Right cardiac atrium (tissue), 5 donors: ENCODE results near the gene EIF4H. TPM values are rescaled to one million over a fixed set of nuclear protein-coding genes. Genes with fewer than 3 reads are reported as not detected.
"Not testable (repeated sequence)": the region's sequence is repeated elsewhere in the genome, so short reads cannot be mapped to it uniquely, and the experiment has no call there.

Experiments
- ATAC-seq, 2 donors: fragments of 200-7000 bp; cut with Tn5 transposase; one replicate each; pipeline versions ENCODE4 v1.8.0 to v1.9.1; 2020; ENCODE audit warnings: moderate library complexity in 2 of 2, mild to moderate bottlenecking in 1 of 2
- DNase-seq, 3 donors: peaks; one replicate each; pipeline ENCODE4 v3.0.0-alpha.2; 2020
- H3K27ac ChIP-seq: one replicate; pipeline ENCODE4 v1.5.1; 2013; ENCODE audit warnings: mild to moderate bottlenecking, low read length, control low read depth, moderate library complexity
- H3K27me3 ChIP-seq: one replicate; pipeline ENCODE4 v1.6.1; 2013; ENCODE audit not compliant: control insufficient read depth, insufficient read depth
- H3K4me1 ChIP-seq: one replicate; pipeline ENCODE4 v1.6.1; 2013; ENCODE audit warnings: low read length; ENCODE audit not compliant: control insufficient read depth, insufficient read depth
- H3K4me3 ChIP-seq: one replicate; pipeline ENCODE4 v1.5.1; 2013; ENCODE audit warnings: low read length, control low read depth
- H3K9me3 ChIP-seq: one replicate; pipeline ENCODE4 v1.6.1; 2013; ENCODE audit warnings: low read length; ENCODE audit not compliant: control insufficient read depth
- WGBS: extraction: QIAGEN DNeasy Blood & Tissue Kit; methylation state at CpG from one replicate; pipeline ENCODE4 v1.1.7; 2013; 5-methylcytosine and 5-hydroxymethylcytosine counted together
- intact Hi-C, 4 donors: fragments of 100-400 bp; cut with DNase I; formaldehyde crosslinking; loops; one replicate each; pipeline versions ENCODE4 v1.11.0 to v1.14.0; 2022 to 2023
- polyA plus RNA-seq: library from polyadenylated mRNA; stranded (reverse); fragments of 200-250 nt; gene quantifications from one replicate; pipeline ENCODE4 v1.2.3, GENCODE V29; 2013
- total RNA-seq, 4 donors: library from RNA; stranded (reverse); fragmentation: NEBNext Ultra II Directional; extraction: Animal tissue kit (Norgen Biotek cat#: 25700); gene quantifications; one replicate each; pipeline ENCODE4 v1.2.1, GENCODE V29; 2021
- donor health status: healthy with polysubstance abuse.
- donor health status: DM: no; HTN: yes; CAD: no.
- donor health status: DM: no; HTN: no; CAD: no.
- donor health status: DM: no; HTN: yes; CAD: no; lungs with severe emphysema.
- donor health status: DM: yes; HTN: yes; CAD: no.

The EIF4H gene
- total and polyA plus RNA-seq, 5 donors = 139 to 223 (median 202) TPM

GRCh38 chr7:74148491-74148890 lies 25.7 kb upstream of the EIF4H start:
- Histone ChIP-seq H3K27ac (no peak overlapping the region), H3K9me3 (no peaks in the 10 kb centered on the region), H3K4me3 (no peak overlapping the region), H3K4me1 (no peaks in the 10 kb centered on the region), H3K27me3 (no peaks in the 10 kb centered on the region)
- ATAC-seq = no peak
- no peak for DNase-seq
- 99% methylated on average over 1 of the region's 1 CpG for WGBS
- intact Hi-C loops = no loop called here

GRCh38 chr7:74149071-74149470 lies 25.1 kb upstream of the EIF4H start:
- whole genome bisulfite sequencing = 99% methylated on average over 5 of the region's 5 CpGs
- ATAC-seq (no peak), DNase-seq (no peak)
- Histone ChIP-seq H3K4me1 (no peaks in the 10 kb centered on the region), H3K4me3 (no peak overlapping the region), H3K27me3 (no peaks in the 10 kb centered on the region), H3K27ac (no peak overlapping the region), H3K9me3 (no peaks in the 10 kb centered on the region)
- intact Hi-C loops = no loop called here

DNA sequence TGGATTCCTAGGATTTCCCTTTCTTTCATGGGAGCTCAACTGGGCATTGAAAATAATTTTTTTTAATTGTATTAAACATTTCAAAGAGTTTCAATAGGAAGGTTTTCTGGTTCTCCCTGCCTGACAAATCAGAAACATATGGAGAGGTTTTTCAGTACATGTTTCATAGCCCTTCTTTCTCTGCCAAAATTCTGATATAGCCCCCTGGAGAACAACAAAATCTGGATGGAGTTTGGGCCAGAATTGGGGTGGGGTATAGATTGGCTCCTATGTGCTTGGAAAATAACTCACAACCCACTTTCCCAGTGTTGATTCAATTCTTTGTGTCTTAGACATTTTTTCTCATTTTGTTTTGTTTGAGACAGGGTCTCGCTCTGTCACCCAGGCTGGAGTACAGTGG lies 24.6 kb upstream of the EIF4H start:
- Histone ChIP-seq H3K27ac (no peak overlapping the region), H3K4me3 (no peak overlapping the region), H3K4me1 (no peaks in the 10 kb centered on the region), H3K9me3 (no peaks in the 10 kb centered on the region), H3K27me3 (no peaks in the 10 kb centered on the region)
- WGBS = 95% methylated on average over 1 of the region's 1 CpG
- ATAC-seq (no peak), DNase-seq (no peak)
- intact Hi-C loops = no loop called here

GRCh38 chr7:74153736-74154135 lies 20.4 kb upstream of the EIF4H start:
- peak in 1 of 3 donors; percentile 17 for DNase-seq
- intact Hi-C loops = no loop called here
- H3K27me3 ChIP-seq = no peaks in the 10 kb centered on the region
- no peak for ATAC-seq
- no peaks in the 10 kb centered on the region for H3K4me1 ChIP-seq
- no peak overlapping the region for H3K27ac ChIP-seq
- no peaks in the 10 kb centered on the region for H3K9me3 ChIP-seq
- no peak overlapping the region for H3K4me3 ChIP-seq
- WGBS = 70% methylated on average over 9 of the region's 9 CpGs

DNA sequence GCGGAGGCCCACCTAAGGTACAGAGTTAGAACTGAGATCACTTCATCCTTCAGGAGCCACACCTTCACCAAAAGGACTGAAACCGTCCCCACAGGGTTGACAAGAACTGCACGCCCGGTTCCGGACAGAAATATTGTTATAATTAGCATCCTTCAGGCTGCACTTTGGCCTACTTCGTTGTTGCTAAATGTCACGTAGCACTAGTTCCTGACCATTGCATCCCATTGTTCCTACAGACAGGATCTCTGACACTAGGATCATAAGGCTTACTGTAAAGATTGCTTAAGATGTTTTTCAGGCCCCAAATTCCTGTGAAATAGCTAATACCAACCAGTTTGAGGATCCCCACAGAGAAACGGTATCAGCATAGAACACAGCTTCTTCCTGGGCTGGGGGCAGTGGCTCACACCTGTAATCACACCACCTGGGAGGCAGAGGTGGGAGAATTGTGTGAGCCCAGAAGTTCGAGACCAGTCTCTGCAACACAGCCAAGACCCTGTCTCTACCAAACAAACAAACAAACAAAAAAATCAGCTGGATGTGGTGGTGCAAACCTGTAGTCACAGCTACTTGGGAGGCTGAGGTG lies 18.3 kb upstream of the EIF4H start:
- no peak overlapping the region for H3K4me3 ChIP-seq
- WGBS = 77% methylated on average over 9 of the region's 9 CpGs
- no peak overlapping the region for H3K27ac ChIP-seq
- no peaks in the 10 kb centered on the region for H3K4me1 ChIP-seq
- no peaks in the 10 kb centered on the region for H3K9me3 ChIP-seq
- DNase-seq = no peak
- no peaks in the 10 kb centered on the region for H3K27me3 ChIP-seq
- intact Hi-C loops = no loop called here
- ATAC-seq = no peak

DNA sequence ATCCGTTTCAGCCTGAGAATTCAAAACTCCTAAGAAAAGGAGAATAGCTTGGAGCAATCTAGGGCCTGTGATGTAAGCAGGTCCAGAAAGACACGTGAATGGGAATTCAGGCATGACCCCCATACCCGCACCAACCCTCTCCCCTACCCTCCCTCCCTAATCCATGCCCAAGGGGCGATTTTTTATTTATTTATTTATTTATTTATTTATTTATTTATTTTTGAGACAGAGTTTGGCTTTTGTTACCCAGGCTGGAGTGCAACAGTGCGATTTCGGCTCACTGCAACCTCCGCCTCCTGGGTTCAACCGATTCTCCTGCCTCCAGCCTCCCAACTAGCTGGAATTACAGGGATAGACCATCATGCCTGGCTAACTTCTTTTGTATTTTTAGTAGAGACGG lies 16.6 kb upstream of the EIF4H start:
- no peak for ATAC-seq

GRCh38 chr7:74164985-74165456 lies 9.1 kb upstream of the EIF4H start:
- ATAC-seq (no peak), DNase-seq (no peak)
- no peak overlapping the region for H3K4me3 ChIP-seq
- H3K9me3 ChIP-seq = no peaks in the 10 kb centered on the region
- H3K4me1 ChIP-seq = no peaks in the 10 kb centered on the region
- H3K27ac ChIP-seq = no peak overlapping the region
- intact Hi-C loops = no loop called here
- WGBS = 42% methylated on average over 7 of the region's 7 CpGs
- no peaks in the 10 kb centered on the region for H3K27me3 ChIP-seq

More for the DNA sequence above, 16.6 kb upstream of the EIF4H start:
- Histone ChIP-seq H3K9me3 (no peaks in the 10 kb centered on the region), H3K4me1 (no peaks in the 10 kb centered on the region), H3K27ac (no peak overlapping the region), H3K27me3 (no peaks in the 10 kb centered on the region), H3K4me3 (no peak overlapping the region)
- intact Hi-C loops = no loop called here
- 95% methylated on average over 9 of the region's 9 CpGs for WGBS
- DNase-seq = no peak

DNA sequence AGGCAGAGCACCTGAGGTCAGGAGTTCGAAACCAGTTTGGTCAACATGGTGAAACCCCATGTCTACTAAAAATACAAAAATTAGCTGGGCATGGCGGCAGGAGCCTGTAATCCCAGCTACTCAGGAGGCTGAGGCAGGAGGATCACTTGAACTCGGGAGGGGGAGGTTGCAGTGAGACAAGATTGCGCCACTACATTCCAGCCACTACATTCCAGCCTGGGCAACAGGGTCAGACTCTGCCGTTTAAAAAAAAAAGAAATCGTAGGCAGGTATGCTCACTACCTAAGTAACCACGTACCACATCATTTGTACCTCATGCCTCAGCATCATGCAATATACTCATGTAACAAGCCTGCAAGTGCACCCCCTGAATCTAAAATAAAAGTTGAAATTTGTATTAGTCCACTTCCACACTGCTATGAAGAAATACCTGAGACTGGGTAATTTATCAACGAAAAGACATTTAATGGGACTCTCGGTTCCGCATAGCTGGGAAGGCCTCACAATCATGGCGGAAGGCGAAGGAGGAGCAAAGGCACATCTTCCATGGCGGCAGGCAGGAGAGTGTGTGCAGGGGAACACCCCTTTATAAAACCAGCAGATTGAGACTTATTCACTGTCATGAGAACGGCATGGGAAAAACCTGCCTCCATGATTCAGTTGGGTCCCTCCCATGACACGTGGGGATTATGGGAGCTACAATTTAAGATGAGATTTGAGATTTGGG lies 8.1 kb upstream of the EIF4H start:
- no peak overlapping the region for H3K27ac ChIP-seq
- no peaks in the 10 kb centered on the region for H3K4me1 ChIP-seq
- H3K27me3 ChIP-seq = no peaks in the 10 kb centered on the region
- DNase-seq (no peak), ATAC-seq (no peak)
- intact Hi-C loops = no loop called here
- 97% methylated on average over 15 of the region's 15 CpGs for WGBS
- no peak overlapping the region for H3K4me3 ChIP-seq
- H3K9me3 ChIP-seq = no peaks in the 10 kb centered on the region

DNA sequence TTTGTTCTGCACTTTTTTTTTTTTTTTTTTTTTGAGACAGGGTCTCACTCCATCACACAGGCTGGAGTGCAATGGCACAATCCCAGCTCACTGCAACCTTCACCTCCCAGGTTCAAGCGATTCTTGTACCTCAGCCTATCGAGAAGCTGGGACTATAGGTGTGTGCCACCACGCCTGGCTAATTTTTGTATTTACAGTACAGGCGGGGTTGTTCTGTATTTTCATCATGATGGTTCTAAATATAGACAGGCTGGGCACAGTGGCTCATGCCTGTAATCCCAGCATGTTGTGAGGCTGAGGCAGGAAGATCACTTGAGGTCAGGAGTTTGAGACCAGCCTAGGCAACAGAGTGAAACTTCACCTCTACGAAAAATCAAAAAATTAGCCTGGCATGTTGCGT lies 6.8 kb upstream of the EIF4H start:
- ATAC-seq = peak in 1 of 2 donors; percentile 15
- DNase-seq, H3K4me1 ChIP-seq, intact Hi-C loops, H3K9me3 ChIP-seq, H3K4me3 ChIP-seq, H3K27ac ChIP-seq, H3K27me3 ChIP-seq: not testable (repeated sequence)
- WGBS = 87% methylated on average over 6 of the region's 6 CpGs

- intact Hi-C loops = loop anchor here in 2 of 4 donors (10.0 kb wide), 2 partner anchors 78 to 88 kb away; partner anchors contain the start of gene LIMK1 (in 1 of the 2)
- ATAC-seq = no peak
- WGBS = 69% methylated on average over 14 of the region's 14 CpGs
- Histone ChIP-seq H3K4me3 (no peak overlapping the region), H3K9me3 (no peaks in the 10 kb centered on the region), H3K27ac (peak overlapping the region; percentile 37), H3K27me3 (no peaks in the 10 kb centered on the region), H3K4me1 (peaks cover 1% of the 10 kb centered on the region)
- peak in 1 of 3 donors; percentile 57 for DNase-seq
Measured at GRCh38 chr7:74173074-74173473, 1.1 kb upstream of the EIF4H start.

DNA sequence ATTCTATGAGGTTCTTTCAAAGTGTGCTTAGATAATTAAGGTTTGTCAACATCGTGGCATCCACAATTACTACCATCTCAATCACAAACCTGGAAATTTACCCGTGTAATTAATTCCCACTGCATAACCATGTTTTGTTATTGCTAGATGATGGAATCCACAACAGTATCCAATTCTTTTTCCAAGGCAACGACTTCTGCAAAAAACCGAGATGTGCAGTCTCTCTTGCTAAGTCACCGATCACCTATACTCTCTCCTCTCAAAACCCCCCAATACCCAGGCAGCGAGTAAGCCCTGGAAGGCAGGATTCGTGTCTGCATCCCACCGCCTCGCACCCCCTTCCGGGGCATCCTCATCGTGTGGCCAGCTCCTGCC lies 678 bp upstream of the EIF4H start:
- ATAC-seq = no peak
- peaks cover 1% of the 10 kb centered on the region for H3K4me1 ChIP-seq
- WGBS = 6% methylated on average over 11 of the region's 11 CpGs

More for the DNA sequence above, 678 bp upstream of the EIF4H start:
- intact Hi-C loops = loop anchor here in 2 of 4 donors (10.0 kb wide), 2 partner anchors 79 to 89 kb away; partner anchors contain the start of gene LIMK1 (in 1 of the 2)
- no peaks in the 10 kb centered on the region for H3K9me3 ChIP-seq
- peak overlapping the region; percentile 55 for H3K27ac ChIP-seq
- H3K4me3 ChIP-seq = peak overlapping the region; percentile 57
- DNase-seq = no peak
- H3K27me3 ChIP-seq = no peaks in the 10 kb centered on the region
